GM19468 (cell line): ENCODE measurements around the gene REV3L.
"Not testable (repeated sequence)": the region's sequence is repeated elsewhere in the genome, so short reads cannot be mapped to it uniquely, and the experiment has no call there.

Source experiments
- ATAC-seq: cut with Tn5 transposase; IDR thresholded peaks from one replicate; pipeline ENCODE4 v1.9.1; 2021; ENCODE audit warnings: mild to moderate bottlenecking, moderate library complexity, moderate number of reproducible peaks; ENCODE audit not compliant: unreplicated experiment; ENCODE audit errors: extremely low read depth

The REV3L gene

GRCh38 chr6:111269401-111269970 lies 213.5 kb downstream of the REV3L start:
- no peak for ATAC-seq

- no peak for ATAC-seq
Observed at GRCh38 chr6:111267764-111268333, 215.2 kb downstream of the REV3L start.

DNA sequence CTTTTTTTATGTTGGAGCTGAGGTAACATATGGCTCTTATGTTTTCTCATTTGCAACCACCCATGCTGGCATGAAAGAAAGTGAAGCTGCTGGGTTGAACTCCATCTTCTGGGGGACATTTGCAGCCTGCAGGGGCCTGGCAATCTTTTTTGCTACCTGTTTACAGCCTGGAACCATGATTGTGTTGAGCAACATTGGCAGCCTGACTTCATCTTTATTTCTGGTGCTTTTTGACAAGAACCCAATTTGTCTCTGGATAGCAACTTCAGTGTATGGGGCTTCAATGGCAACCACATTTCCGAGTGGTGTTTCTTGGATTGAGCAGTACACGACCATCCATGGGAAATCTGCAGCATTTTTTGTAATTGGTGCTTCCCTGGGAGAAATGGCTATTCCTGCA lies 216.7 kb downstream of the REV3L start:
- no peak for ATAC-seq

- no peak for ATAC-seq
Observed at GRCh38 chr6:111265842-111266241, 217.2 kb downstream of the REV3L start.

DNA sequence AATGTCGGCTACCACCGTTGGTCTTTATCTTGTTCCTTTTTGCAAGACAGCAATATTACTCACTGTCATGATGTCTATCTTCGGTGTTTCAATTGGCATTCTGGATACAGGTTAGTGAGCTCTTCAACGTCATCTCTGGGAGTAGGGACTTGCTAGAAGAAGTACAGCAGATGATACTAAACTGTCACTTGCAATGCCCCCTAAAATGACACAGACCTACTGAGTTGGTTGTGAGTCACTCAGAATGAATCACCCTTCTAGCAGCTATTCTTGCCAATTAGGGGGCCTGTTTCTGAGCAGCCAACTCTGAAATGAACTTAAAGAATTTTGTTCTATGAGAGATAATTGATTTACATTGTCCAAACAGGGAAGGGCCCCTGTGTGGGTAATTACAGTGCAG lies 219.2 kb downstream of the REV3L start:
- no peak for ATAC-seq

DNA sequence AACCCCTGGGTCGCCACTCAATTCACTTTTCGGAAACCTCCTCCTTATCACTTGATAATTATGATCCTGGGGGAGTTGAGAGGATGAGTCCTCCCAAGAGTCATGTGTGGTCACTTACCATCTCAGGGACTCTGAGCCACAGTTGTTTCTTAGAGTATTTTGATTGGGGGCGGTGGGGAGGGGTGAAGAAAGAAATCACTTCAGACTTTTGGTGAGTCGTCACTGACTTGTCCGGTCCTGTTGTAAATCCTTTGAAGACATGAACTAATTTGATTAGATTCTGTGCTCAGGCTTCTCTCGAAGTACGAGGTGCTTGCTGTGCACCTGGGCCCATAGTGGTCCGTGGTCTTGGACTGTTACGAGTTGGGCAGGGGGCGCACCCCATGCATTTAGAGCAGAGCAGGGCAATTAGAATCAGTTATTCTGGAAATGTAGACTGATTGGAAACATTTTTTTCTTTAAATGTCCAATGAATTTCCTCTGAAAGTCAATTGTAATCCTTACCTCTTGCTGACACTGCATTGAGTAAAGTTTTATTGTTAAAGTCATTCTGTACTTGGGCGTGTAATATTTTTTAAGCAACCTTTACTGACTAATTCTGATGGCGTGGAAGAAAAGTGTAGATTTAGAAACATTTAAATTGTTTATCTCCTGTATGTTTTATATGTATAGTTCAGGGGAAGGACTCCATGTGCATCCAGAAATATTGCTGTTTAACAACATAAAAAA lies 222.3 kb downstream of the REV3L start:
- ATAC-seq, result no peak

GRCh38 chr6:111259089-111259831 lies 223.8 kb downstream of the REV3L start:
- ATAC-seq, result peak; percentile 97

DNA sequence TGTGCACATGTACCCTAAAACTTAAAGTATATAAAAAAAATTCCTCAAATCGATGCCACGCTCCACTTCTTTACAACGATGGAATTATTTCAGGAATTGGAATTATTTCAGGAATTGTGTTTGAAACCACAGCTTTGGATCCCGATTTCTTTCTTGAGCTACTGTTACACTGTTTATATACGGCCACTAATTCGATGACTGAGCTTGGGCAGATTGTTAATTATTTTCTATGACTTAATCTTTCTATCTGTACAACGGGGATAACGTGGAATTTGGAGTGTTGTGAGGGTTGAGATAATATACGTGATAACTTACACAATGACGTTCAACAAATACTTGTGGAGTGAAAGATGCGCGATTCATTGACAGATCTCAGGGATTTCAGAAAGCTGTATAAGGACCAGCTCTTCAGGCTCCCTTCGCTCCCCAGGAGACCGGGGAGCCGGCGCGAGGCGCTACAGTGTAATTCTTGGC lies 224.4 kb downstream of the REV3L start:
- ATAC-seq, result no peak

DNA sequence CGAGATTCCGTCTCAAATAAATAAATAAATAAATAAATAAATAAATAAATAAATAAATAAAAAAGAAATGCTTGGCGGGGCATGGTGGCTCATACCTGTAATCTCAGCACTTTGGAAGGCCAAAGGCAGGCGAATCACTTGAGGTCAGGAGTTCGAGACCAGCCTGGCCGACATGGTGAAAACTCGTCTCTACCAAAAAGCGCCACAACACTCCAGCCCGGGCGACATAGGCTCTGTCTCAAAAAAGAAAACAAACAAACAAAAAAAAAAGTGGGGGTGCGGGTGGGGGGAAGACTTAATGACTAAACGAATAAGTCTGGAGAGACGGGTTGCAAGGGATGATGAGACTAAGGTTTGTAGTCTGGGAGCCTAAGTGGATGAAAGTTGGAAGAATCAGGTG lies 225.0 kb downstream of the REV3L start:
- ATAC-seq, result no peak

DNA sequence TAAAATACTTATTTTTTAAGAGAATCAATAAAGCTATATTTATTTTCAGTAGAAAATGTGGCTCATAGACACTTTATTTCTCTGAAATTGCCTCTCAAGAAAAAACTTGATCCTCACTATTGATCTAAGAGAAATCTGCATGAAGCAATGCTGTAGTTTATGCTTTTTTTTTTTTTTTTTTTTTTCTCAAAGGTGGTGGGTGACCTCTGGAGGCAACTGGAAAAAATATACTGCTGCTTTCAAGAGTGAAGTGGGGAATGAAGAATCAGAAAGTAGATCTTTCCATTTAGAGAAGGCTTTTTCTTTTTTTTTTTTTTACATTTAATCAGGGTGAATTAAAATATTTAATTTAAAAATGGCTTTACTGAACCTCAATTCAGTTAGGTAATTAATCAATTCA lies 226.4 kb downstream of the REV3L start:
- ATAC-seq, result no peak

DNA sequence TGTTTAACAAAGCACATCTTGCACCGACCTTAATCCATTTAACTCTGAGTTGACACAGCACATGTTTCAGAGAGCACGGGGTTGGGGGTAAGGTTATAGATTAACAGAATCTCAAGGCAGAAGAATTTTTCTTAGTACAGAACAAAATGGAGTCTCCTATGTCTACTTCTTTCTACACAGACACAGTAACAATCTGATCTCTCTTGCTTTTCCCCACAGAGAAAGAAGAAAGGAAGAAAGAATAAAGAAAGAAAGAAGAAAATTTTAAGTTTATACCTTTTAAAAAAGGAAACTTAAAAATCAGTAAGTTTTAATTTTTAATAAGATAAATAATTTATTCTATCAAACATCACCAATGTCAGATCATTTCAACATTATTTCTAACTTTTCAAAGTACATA lies 227.2 kb downstream of the REV3L start:
- not testable (repeated sequence) for ATAC-seq

DNA sequence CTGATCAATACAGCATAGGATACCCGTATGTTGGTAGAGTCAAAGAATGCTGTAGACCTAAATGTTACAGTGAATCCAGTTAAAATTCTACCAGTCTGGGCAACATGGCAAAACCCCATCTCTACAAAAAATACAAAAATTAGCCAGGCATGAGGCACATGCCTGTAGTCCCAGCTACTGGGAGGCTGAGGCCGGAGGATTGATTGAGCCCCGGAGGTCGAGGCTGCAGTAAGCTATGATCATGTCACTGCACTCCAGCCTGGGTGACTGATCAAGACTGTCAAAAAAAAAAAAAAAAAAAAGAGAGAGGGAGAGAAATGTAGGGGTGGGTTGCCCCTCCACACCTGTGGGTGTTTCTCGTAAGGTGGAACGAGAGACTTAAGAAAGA lies 228.2 kb downstream of the REV3L start:
- ATAC-seq, result no peak

GRCh38 chr6:111254004-111254778 lies 228.8 kb downstream of the REV3L start:
- no peak for ATAC-seq

DNA sequence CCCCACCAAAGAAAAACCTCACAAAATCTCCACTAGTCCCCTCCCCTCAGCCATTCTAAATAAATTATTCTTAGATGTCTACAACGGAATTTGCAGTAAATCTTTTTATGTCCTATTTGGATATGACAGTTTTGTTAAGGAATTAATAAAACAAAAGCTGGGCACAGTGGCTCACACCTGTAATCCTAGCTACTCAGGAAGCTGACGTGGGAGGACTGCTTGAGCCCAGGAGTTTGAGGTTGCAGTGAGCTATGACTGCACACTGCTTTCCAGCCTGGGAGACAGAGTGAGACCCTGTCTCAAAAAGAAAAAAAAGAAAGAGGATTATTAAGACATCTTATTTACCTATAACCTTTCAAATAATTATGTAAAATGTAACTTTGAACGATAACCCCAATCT lies 230.3 kb downstream of the REV3L start:
- ATAC-seq, result no peak

GRCh38 chr6:111250791-111251354 lies 232.1 kb downstream of the REV3L start:
- ATAC-seq, result no peak
